Neural progenitor cell (in vitro differentiated cells): ENCODE data around the gene AKAP1. TPM values are rescaled to one million over a fixed set of nuclear protein-coding genes. Genes with fewer than 3 reads are reported as not detected.

Experiments used
- DNase-seq: peaks from one replicate; pipeline ENCODE4 v3.0.0-alpha.2; 2016; ENCODE audit warnings: low spot score
- H2AFZ ChIP-seq: fragments of 200-600 bp; sonication (generic); replicated peaks from 2 replicates; pipeline ENCODE4 v1.6.1; 2016; ENCODE audit warnings: antibody characterized with exemption
- H3F3A ChIP-seq: fragments of 200-600 bp; sonication (generic); 2 replicates; pipeline ENCODE4 v1.6.1; 2016; ENCODE audit warnings: antibody characterized with exemption, low read depth
- H3K27ac ChIP-seq: fragments of 200-600 bp; sonication (generic); 2 replicates; pipeline ENCODE4 v1.5.1; 2016; ENCODE audit warnings: mild to moderate bottlenecking
- H3K27me3 ChIP-seq: fragments of 200-600 bp; sonication (generic); 2 replicates; pipeline ENCODE4 v1.6.1; 2016; ENCODE audit warnings: mild to moderate bottlenecking, moderate library complexity
- H3K36me3 ChIP-seq: fragments of 200-600 bp; sonication (generic); 2 replicates; pipeline ENCODE4 v1.5.1; 2016
- H3K4me1 ChIP-seq: fragments of 200-600 bp; sonication (generic); 2 replicates; pipeline ENCODE4 v1.6.1; 2016; ENCODE audit warnings: mixed run types
- H3K4me2 ChIP-seq: fragments of 200-600 bp; sonication (generic); 2 replicates; pipeline ENCODE4 v1.6.1; 2016
- H3K4me3 ChIP-seq: fragments of 200-600 bp; sonication (generic); 2 replicates; pipeline ENCODE4 v1.5.1; 2016
- H3K79me2 ChIP-seq: fragments of 200-600 bp; sonication (generic); 2 replicates; pipeline ENCODE4 v1.6.1; 2016; ENCODE audit warnings: low read depth
- H3K9ac ChIP-seq: fragments of 200-600 bp; sonication (generic); 2 replicates; pipeline ENCODE4 v1.6.1; 2016
- H3K9me3 ChIP-seq: fragments of 200-600 bp; sonication (generic); 2 replicates; pipeline ENCODE4 v1.5.1; 2016; ENCODE audit warnings: low read depth
- H4K20me1 ChIP-seq: fragments of 200-600 bp; sonication (generic); 2 replicates; pipeline ENCODE4 v1.6.1; 2016; ENCODE audit warnings: low read depth
- H3K27ac Mint-ChIP-seq: 3 replicates; pipeline ENCODE4 v1.8.0; 2021; ENCODE audit warnings: mixed read lengths
- H3K27me3 Mint-ChIP-seq: 2 replicates; pipeline ENCODE4 v1.8.0; 2022; ENCODE audit warnings: low read depth, mild to moderate bottlenecking, inconsistent platforms, moderate library complexity, mixed read lengths; ENCODE audit not compliant: insufficient read depth
- H3K36me3 Mint-ChIP-seq: 3 replicates; pipeline ENCODE4 v1.8.0; 2021; ENCODE audit warnings: mixed read lengths
- H3K4me1 Mint-ChIP-seq: 3 replicates; pipeline ENCODE4 v1.8.0; 2021; ENCODE audit warnings: mixed read lengths
- H3K4me3 Mint-ChIP-seq: 3 replicates; pipeline ENCODE4 v1.8.0; 2021; ENCODE audit warnings: mild to moderate bottlenecking, moderate library complexity, mixed read lengths
- H3K9me3 Mint-ChIP-seq: 3 replicates; pipeline ENCODE4 v1.8.0; 2020; ENCODE audit warnings: mixed read lengths
- CTCF ChIP-seq: fragments of 200-600 bp; sonication (generic); IDR thresholded peaks from 2 replicates; pipeline ENCODE4 v1.5.1; 2017; ENCODE audit warnings: antibody characterized with exemption, mild to moderate bottlenecking
- EZH2 ChIP-seq: fragments of 200-600 bp; sonication (generic); IDR thresholded peaks from 2 replicates; pipeline ENCODE4 v1.6.1; 2017; ENCODE audit warnings: antibody characterized with exemption, mild to moderate bottlenecking, moderate library complexity
- EZH2phosphoT487 ChIP-seq: fragments of 200-600 bp; sonication (generic); IDR thresholded peaks from 2 replicates; pipeline ENCODE4 v1.6.1; 2017; ENCODE audit warnings: antibody characterized with exemption
- total RNA-seq: library from RNA; depleted of rRNA; stranded (reverse); fragments of >200 nt; gene quantifications from 2 replicates; pipeline ENCODE4 v1.2.3, GENCODE V29; 2015; ENCODE audit warnings: low replicate concordance

Gene AKAP1
- total RNA-seq, 1 donor from 2014 or later = 8.8 TPM

DNA sequence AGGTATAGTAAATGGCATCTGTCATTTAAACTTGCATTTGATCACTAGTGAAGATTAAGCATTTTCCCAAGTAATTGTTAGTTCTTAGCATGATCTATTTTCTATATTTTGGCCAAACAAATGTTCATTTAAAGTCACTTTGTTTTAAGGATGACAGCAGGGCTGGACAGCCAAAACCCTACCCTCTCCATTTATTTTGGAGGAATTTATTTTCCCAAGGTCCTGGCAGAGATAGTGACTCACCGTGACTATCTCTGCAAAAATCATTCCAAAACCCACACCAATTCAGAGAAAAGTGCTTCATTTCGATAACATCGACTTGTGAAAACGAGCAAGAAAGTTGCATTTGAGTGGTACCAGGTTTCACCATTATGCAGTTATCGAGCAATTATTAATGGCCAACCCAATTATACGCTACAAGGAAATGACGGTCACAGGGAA lies 665 bp upstream of the AKAP1 start:
- Histone ChIP-seq H3K79me2 (peaks cover 38% of the 10 kb centered on the region), H2AFZ (peak overlapping the region; percentile 94), H3K4me3 (peak overlapping the region; percentile 74), H3K9me3 (no peaks in the 10 kb centered on the region), H3F3A (peaks cover 28% of the 10 kb centered on the region), H3K9ac (peak overlapping the region; percentile 87), H4K20me1 (peaks cover 34% of the 10 kb centered on the region), H3K27me3 (peaks cover 13% of the 10 kb centered on the region), H3K27ac (no peak overlapping the region), H3K4me1 (peaks cover 36% of the 10 kb centered on the region), H3K4me2 (peak overlapping the region; percentile 82), H3K36me3 (no peaks in the 10 kb centered on the region)
- Mint-ChIP-seq H3K9me3 (no peaks in the 10 kb centered on the region), H3K36me3 (peaks cover 2% of the 10 kb centered on the region), H3K4me1 (peaks cover 37% of the 10 kb centered on the region), H3K27ac (peak overlapping the region; percentile 95), H3K27me3 (peaks cover 2% of the 10 kb centered on the region), H3K4me3 (peak overlapping the region; percentile 94)
- TF ChIP-seq CTCF (no peak), EZH2phosphoT487 (no peak), EZH2 (no peak)
- no peak for DNase-seq

GRCh38 chr17:57085448-57086068 lies 512 bp downstream of the AKAP1 start:
- peak; percentile 42 for TF ChIP-seq CTCF
- TF ChIP-seq EZH2 = no peak
- H3K9ac ChIP-seq = no peak overlapping the region
- no peaks in the 10 kb centered on the region for H3K9me3 Mint-ChIP-seq

GRCh38 chr17:57086069-57086930 lies 1.3 kb downstream of the AKAP1 start:
- Mint-ChIP-seq H3K4me1 (peaks cover 51% of the 10 kb centered on the region), H3K36me3 (peaks cover 2% of the 10 kb centered on the region), H3K27ac (peak overlapping the region; percentile 7), H3K27me3 (peaks cover 2% of the 10 kb centered on the region), H3K4me3 (peak overlapping the region; percentile 90), H3K9me3 (no peaks in the 10 kb centered on the region)
- Histone ChIP-seq H4K20me1 (peaks cover 44% of the 10 kb centered on the region), H3K4me2 (peak overlapping the region; percentile 82), H3K27ac (no peak overlapping the region), H3K36me3 (no peaks in the 10 kb centered on the region), H3K4me3 (peak overlapping the region; percentile 74), H2AFZ (peak overlapping the region; percentile 74), H3K9ac (no peak overlapping the region), H3K27me3 (peaks cover 13% of the 10 kb centered on the region), H3K4me1 (peaks cover 43% of the 10 kb centered on the region), H3K9me3 (no peaks in the 10 kb centered on the region), H3F3A (peaks cover 23% of the 10 kb centered on the region), H3K79me2 (peaks cover 58% of the 10 kb centered on the region)
- DNase-seq = peak; percentile 47
- TF ChIP-seq EZH2 (no peak), EZH2phosphoT487 (no peak), CTCF (no peak)

More at GRCh38 chr17:57085448-57086068, 512 bp downstream of the AKAP1 start:
- Histone ChIP-seq H3K27me3 (peaks cover 13% of the 10 kb centered on the region), H3K4me1 (peaks cover 36% of the 10 kb centered on the region), H2AFZ (peak overlapping the region; percentile 74), H3K9me3 (no peaks in the 10 kb centered on the region), H3K27ac (no peak overlapping the region), H3K4me2 (peak overlapping the region; percentile 82), H3K36me3 (no peaks in the 10 kb centered on the region), H4K20me1 (peaks cover 37% of the 10 kb centered on the region), H3K79me2 (peaks cover 50% of the 10 kb centered on the region), H3K4me3 (peak overlapping the region; percentile 74), H3F3A (peaks cover 23% of the 10 kb centered on the region)
- Mint-ChIP-seq H3K36me3 (peaks cover 2% of the 10 kb centered on the region), H3K4me1 (peaks cover 47% of the 10 kb centered on the region), H3K4me3 (peak overlapping the region; percentile 90), H3K27ac (no peak overlapping the region), H3K27me3 (peaks cover 2% of the 10 kb centered on the region)
- peak; percentile 82 for DNase-seq
